ENCODE measurements around the gene MGA.
A peak's percentile ranks its signal among the peaks of the same experiment; 100 is the strongest.

MGA gene

GRCh38 chr15:41671656-41672648 is 11.7 kb downstream of the MGA start:
- TF ChIP-seq GATA1 (IDR thresholded peaks at IDR 0.05; ENCODE audit: low read depth, low read length) (no peak), POLR2A (IDR thresholded peaks at IDR 0.05; ENCODE audit: low read length) (no peak)

DNA sequence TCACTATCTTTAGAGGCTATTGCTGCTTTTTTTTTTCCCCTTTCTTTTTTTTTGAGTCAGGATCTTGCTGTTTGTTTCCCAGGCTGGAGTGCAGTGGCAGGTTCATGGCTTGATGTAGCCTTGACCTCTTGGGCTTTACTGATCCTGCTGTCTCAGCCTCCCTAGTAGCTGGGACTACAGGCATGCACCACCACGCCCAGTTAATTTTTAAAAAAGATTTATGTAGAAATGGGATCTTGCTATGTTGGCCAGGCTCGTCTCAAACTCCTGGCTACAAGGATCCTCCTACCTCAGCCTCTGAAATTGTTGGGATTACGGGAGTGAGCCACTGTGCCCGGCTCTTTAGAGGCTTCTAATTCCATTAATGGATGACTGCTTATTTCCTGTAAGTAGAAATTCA is 15.1 kb downstream of the MGA start:
- TF ChIP-seq POLR2A (IDR thresholded peaks at IDR 0.05; ENCODE audit: low read length) (no peak), GATA1 (IDR thresholded peaks at IDR 0.05; ENCODE audit: low read depth, low read length) (no peak)
- no peak for DNase-seq

More at GRCh38 chr15:41671656-41672648, 11.7 kb downstream of the MGA start:
- no peak for DNase-seq

DNA sequence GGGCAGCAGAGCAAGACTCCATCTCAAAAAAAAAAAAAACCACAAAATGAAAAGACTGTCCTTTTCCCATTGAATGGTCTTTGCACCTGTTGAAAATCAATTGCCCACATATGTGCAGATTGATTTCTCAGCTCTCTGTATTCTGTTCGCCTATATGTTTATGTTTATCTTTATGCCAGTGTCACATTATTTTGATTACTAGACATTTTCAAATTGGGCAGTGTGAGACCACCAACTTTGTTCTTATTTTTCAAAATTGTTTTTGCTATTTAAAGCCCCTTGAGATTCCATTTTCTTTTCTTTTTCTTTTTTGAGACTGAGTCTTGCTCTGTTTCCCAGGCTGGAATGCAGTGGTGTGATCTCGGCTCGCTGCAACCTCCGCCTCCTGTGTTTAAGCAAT is 18.5 kb downstream of the MGA start:
- DNase-seq = no peak
- TF ChIP-seq POLR2A (IDR thresholded peaks at IDR 0.05; ENCODE audit: low read length) (no peak), GATA1 (IDR thresholded peaks at IDR 0.05; ENCODE audit: low read depth, low read length) (no peak)

- DNase-seq = no peak
- no peak for TF ChIP-seq POLR2A (IDR thresholded peaks at IDR 0.05; ENCODE audit: low read length)
- TF ChIP-seq GATA1 (IDR thresholded peaks at IDR 0.05; ENCODE audit: low read depth, low read length) = no peak
Measured at GRCh38 chr15:41683955-41684354, 23.8 kb downstream of the MGA start.

DNA sequence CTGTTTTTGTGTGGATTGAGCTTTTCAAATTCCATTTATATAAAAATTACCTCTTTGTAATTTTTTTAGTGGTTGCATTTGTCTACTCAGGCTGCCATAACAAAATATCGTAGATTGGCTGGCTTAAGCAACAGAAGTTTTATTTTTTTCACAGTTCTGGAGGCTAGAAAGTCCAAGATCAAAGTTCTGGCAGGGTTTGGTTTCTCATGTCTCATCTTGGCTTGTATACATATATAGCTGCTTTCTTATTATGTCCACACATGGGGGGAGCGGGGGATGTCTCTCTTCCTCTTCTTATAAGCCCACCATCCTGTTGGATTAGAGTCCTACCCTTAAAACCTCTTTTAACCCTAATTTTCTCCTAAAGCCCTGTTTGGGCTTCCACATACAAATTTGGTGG is 28.5 kb downstream of the MGA start:
- no peak for TF ChIP-seq GATA1 (IDR thresholded peaks at IDR 0.05; ENCODE audit: low read depth, low read length)
- no peak for DNase-seq

- no peak for TF ChIP-seq POLR2A (IDR thresholded peaks at IDR 0.05; ENCODE audit: low read length)
- TF ChIP-seq GATA1 (IDR thresholded peaks at IDR 0.05; ENCODE audit: low read depth, low read length) = no peak
- DNase-seq = no peak
Measured at GRCh38 chr15:41689083-41689482, 28.9 kb downstream of the MGA start.

- TF ChIP-seq GATA1 (IDR thresholded peaks at IDR 0.05; ENCODE audit: low read depth, low read length) = no peak
- no peak for TF ChIP-seq POLR2A (IDR thresholded peaks at IDR 0.05; ENCODE audit: low read length)
- peak in 1 of 2 experiments; percentile 13 for DNase-seq
Measured at GRCh38 chr15:41689834-41690233, 29.6 kb downstream of the MGA start.

DNA sequence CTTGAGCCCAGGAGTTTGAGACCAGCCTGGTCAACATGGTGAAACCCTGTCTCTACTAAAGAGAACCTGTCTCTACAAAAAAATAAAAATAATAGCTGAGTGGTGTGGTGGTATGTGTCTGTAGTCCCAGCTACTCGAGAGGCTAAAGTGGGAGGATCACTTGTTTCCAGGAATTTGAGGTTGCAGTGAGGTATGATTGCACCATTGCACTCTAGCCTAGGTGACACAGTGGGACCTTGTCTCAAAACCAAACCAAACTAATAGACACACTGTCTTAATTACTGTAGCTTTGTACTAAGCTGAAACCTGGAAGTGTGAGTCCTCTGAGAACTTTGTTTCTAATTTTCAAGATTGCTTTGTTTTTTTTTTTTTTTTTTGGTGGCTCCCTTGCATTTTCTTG is 30.4 kb downstream of the MGA start:
- DNase-seq = peak in 1 of 2 experiments; percentile 12
- TF ChIP-seq GATA1 (IDR thresholded peaks at IDR 0.05; ENCODE audit: low read depth, low read length) (no peak), POLR2A (IDR thresholded peaks at IDR 0.05; ENCODE audit: low read length) (no peak)

DNA sequence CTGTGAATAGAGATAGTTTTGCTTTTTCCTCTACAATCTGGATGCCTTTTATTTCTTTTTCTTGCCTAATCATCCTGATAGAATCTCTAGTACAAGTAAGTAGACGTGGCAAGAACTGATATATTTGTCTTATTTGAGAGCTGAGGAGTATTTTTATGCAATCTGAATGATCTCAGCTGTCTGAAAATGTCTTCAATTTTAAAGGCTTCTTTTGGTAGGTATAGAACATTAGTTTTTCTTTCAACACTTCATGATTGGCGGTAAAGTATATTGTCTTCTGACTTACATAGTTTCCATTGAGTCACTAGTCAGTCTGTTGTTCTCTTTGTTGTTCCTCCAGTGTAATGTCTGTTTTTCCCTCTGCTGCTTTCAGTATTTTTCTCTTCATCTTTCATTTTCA is 31.3 kb downstream of the MGA start:
- TF ChIP-seq POLR2A (IDR thresholded peaks at IDR 0.05; ENCODE audit: low read length) (no peak), GATA1 (IDR thresholded peaks at IDR 0.05; ENCODE audit: low read depth, low read length) (no peak)
- no peak for DNase-seq

GRCh38 chr15:41692049-41692448 is 31.8 kb downstream of the MGA start:
- no peak for DNase-seq
- no peak for TF ChIP-seq POLR2A (IDR thresholded peaks at IDR 0.05; ENCODE audit: low read length)
- TF ChIP-seq GATA1 (IDR thresholded peaks at IDR 0.05; ENCODE audit: low read depth, low read length) = no peak

DNA sequence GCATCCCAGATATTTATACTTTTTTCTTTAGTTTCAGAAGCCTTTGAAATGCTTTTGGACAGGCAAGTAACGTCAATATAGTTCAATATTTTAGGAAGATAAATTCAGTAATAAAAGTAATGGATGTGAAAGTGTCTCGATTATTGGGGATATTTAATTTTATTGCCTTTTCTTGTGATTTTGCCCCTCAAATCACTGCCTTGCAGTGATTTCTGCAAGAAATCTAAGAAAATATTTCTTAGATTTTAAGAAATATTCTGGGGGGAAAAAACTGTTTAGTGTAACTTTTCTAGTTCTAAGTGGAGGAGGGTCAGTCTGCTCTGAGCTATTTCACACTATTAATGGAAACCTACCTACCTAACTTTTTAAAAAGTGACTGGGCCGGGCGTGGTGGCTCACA is 33.6 kb downstream of the MGA start:
- TF ChIP-seq POLR2A (IDR thresholded peaks at IDR 0.05; ENCODE audit: low read length) (no peak), GATA1 (IDR thresholded peaks at IDR 0.05; ENCODE audit: low read depth, low read length) (no peak)

GRCh38 chr15:41695750-41696436 is 35.7 kb downstream of the MGA start:
- TF ChIP-seq GATA1 (IDR thresholded peaks at IDR 0.05; ENCODE audit: low read depth, low read length) (no peak), POLR2A (IDR thresholded peaks at IDR 0.05; ENCODE audit: low read length) (no peak)
- peak; percentile 53 to 71 for DNase-seq

More for the DNA sequence above, 33.6 kb downstream of the MGA start:
- DNase-seq = no peak

DNA sequence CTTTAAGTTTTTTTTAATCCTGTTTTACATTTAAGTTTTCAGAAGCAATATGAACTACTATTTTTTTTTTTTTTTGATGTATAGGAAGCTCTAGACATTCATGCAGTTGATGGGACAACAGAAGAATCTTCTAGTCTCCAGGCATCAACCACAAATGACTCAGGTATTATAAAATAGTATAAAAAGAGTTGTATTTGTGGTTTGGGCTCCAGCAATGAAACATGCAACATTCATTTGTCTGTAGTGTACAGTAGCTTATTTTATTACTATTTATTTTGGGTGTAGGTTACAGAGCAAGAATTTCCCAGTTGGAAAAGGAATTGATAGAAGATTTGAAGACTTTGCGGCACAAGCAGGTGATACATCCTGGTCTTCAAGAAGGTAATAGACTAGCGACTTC is 38.6 kb downstream of the MGA start:
- no peak for TF ChIP-seq GATA1 (IDR thresholded peaks at IDR 0.05; ENCODE audit: low read depth, low read length)
- TF ChIP-seq POLR2A (IDR thresholded peaks at IDR 0.05; ENCODE audit: low read length) = no peak
- DNase-seq = no peak

DNA sequence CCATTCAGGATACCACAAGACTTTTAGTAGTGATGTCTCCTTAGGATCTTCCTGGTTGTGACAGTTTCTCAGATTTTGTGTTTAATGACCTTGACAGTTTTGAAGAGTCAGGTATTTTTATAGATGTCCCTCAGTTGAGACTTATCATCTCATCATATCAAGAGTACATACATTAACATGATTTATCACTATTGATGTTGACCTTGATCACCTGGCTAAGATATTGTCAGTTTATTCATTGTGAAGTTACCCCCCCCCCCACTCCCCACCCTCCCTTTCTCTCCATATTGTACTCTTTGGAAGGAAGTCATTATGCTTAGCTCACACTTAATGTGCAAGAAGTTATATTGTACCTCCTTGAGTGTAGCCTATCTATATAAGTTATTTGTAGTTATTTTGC is 42.9 kb downstream of the MGA start:
- DNase-seq = no peak
- no peak for TF ChIP-seq POLR2A (IDR thresholded peaks at IDR 0.05; ENCODE audit: low read length)
- TF ChIP-seq GATA1 (IDR thresholded peaks at IDR 0.05; ENCODE audit: low read depth, low read length) = no peak
